Mesodermal cell (in vitro differentiated cells): ENCODE measurements around the gene SDK1.

ENCODE experiments used
- H3K27ac ChIP-seq: 2 replicates; pipeline ENCODE4 v1.7.0; 2013; ENCODE audit warnings: mild to moderate bottlenecking, low read depth, low read length, moderate library complexity; ENCODE audit not compliant: severe bottlenecking
- H3K36me3 ChIP-seq: 2 replicates; pipeline ENCODE4 v1.7.1; 2013; ENCODE audit warnings: mild to moderate bottlenecking, low read length, moderate library complexity; ENCODE audit not compliant: control insufficient read depth, insufficient read depth
- H3K4me1 ChIP-seq: one replicate; pipeline ENCODE4 v1.7.1; 2013; ENCODE audit warnings: mild to moderate bottlenecking, low read length; ENCODE audit not compliant: insufficient read depth, control insufficient read depth, poor library complexity, severe bottlenecking
- H3K4me3 ChIP-seq: 2 replicates; pipeline ENCODE4 v1.7.0; 2013; ENCODE audit warnings: low read length, control low read depth, mild to moderate bottlenecking; ENCODE audit not compliant: insufficient read depth, poor library complexity, severe bottlenecking; ENCODE audit errors: extremely low read depth
- H3K9me3 ChIP-seq: 2 replicates; pipeline ENCODE4 v1.7.1; 2013; ENCODE audit warnings: mild to moderate bottlenecking, low read length, moderate library complexity; ENCODE audit not compliant: control insufficient read depth
- WGBS, 2 experiments: methylation state at CpG; one replicate each; pipeline ENCODE4 v1.1.5; 2013; ENCODE audit warnings: missing lambda C conversion rate in 2 of 2; ENCODE audit not compliant: insufficient coverage in 2 of 2; 5-methylcytosine and 5-hydroxymethylcytosine counted together

SDK1 gene

DNA sequence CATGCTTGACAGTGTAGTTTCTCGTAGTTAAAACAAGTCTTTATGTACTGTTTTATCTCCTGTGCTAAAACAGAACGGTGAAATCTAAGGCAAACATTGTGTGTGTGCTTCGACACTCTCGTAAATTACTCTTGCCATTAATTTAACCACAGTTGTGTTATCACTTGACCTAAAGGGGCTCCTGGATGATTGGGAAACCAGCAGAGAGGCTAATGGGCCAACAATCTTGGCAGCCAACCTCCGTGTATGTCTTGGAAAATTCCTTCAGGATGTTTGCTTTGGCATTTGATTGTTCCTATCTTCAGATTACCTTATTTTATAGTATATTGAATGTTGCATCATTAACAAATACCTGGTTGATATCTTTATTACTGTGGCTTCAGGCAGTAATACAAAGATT lies 409.5 kb downstream of the SDK1 start:
- Histone ChIP-seq H3K4me3 (no peak overlapping the region), H3K36me3 (no peaks in the 10 kb centered on the region), H3K27ac (no peak overlapping the region), H3K4me1 (no peaks in the 10 kb centered on the region), H3K9me3 (no peaks in the 10 kb centered on the region)
- WGBS, 2 experiments, result 91% methylated on average over 4 of the region's 5 CpGs; no CpG with 5 or more reads in 1 of the 2 experiments

GRCh38 chr7:3712841-3713240 lies 411.8 kb downstream of the SDK1 start:
- Histone ChIP-seq H3K27ac (no peak overlapping the region), H3K4me3 (no peak overlapping the region), H3K4me1 (no peaks in the 10 kb centered on the region), H3K9me3 (no peaks in the 10 kb centered on the region), H3K36me3 (no peaks in the 10 kb centered on the region)
- WGBS, 2 experiments, result 84 to 100% methylated on average over 3 to 6 of the region's 6 CpGs

- no peak overlapping the region for H3K27ac ChIP-seq
- WGBS, 2 experiments, result 100% methylated on average over 1 to 2 of the region's 3 CpGs
- no peak overlapping the region for H3K4me3 ChIP-seq
- H3K4me1 ChIP-seq, result no peaks in the 10 kb centered on the region
- no peaks in the 10 kb centered on the region for H3K36me3 ChIP-seq
- no peaks in the 10 kb centered on the region for H3K9me3 ChIP-seq
These were observed 420.4 kb downstream of the SDK1 start for GRCh38 chr7:3721422-3721821.

DNA sequence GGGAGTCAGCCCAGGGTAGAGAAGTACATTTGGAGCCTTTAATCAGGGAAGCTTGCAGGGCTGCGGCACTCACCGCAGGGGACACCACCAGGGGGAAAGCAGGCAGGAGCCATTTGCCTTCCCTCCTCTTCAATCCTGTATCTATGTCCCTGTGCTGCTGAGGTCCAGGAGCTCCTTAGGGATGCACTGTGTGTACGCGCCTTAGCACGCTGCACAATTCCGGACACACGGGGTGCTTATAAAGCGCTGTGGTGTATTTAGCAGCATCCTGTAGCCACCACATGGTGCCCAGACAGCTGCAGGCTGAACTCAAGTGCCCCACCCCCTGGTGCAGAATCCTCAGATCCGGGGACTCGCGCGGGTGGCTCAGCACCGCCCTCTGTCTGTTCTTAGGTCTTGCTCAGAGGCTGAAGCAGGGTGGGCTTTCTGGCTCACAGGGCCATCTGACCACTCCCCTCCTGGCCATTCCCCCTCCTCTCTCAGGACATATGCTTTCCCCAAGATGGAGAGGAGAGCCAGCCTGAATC lies 421.4 kb downstream of the SDK1 start:
- WGBS, 2 experiments, result 44 to 57% methylated on average over 4 to 13 of the region's 13 CpGs
- no peak overlapping the region for H3K4me3 ChIP-seq

GRCh38 chr7:3725155-3726059 lies 424.4 kb downstream of the SDK1 start:
- WGBS, 2 experiments, result 87 to 92% methylated on average over 5 to 8 of the region's 12 CpGs
- Histone ChIP-seq H3K36me3 (no peaks in the 10 kb centered on the region), H3K4me3 (no peak overlapping the region), H3K27ac (no peak overlapping the region), H3K4me1 (no peaks in the 10 kb centered on the region), H3K9me3 (no peaks in the 10 kb centered on the region)

More for the DNA sequence above, 421.4 kb downstream of the SDK1 start:
- Histone ChIP-seq H3K9me3 (no peaks in the 10 kb centered on the region), H3K27ac (no peak overlapping the region), H3K36me3 (no peaks in the 10 kb centered on the region), H3K4me1 (no peaks in the 10 kb centered on the region)

- H3K4me1 ChIP-seq, result no peaks in the 10 kb centered on the region
- no peak overlapping the region for H3K4me3 ChIP-seq
- WGBS, 2 experiments, result 100% methylated on average over 3 of the region's 3 CpGs
- H3K36me3 ChIP-seq, result no peaks in the 10 kb centered on the region
- no peak overlapping the region for H3K27ac ChIP-seq
- peaks cover 6% of the 10 kb centered on the region for H3K9me3 ChIP-seq
These were observed 429.2 kb downstream of the SDK1 start for GRCh38 chr7:3730276-3730675.

- H3K9me3 ChIP-seq, result peaks cover 6% of the 10 kb centered on the region
- WGBS, 2 experiments, result 94 to 95% methylated on average over 3 to 5 of the region's 9 CpGs
- no peaks in the 10 kb centered on the region for H3K36me3 ChIP-seq
- H3K4me3 ChIP-seq, result no peak overlapping the region
- H3K4me1 ChIP-seq, result no peaks in the 10 kb centered on the region
- H3K27ac ChIP-seq, result no peak overlapping the region
These were observed 431.4 kb downstream of the SDK1 start for GRCh38 chr7:3732395-3733005.

- no peaks in the 10 kb centered on the region for H3K36me3 ChIP-seq
- H3K9me3 ChIP-seq, result peaks cover 6% of the 10 kb centered on the region
- no peak overlapping the region for H3K4me3 ChIP-seq
- WGBS, 2 experiments, result 90 to 91% methylated on average over 7 to 9 of the region's 11 CpGs
- H3K4me1 ChIP-seq, result no peaks in the 10 kb centered on the region
- no peak overlapping the region for H3K27ac ChIP-seq
These were observed 432.6 kb downstream of the SDK1 start for GRCh38 chr7:3733541-3734140.

- no CpG with 5 or more reads among the region's 1 CpG for WGBS, 2 experiments
- Histone ChIP-seq H3K9me3 (peaks cover 6% of the 10 kb centered on the region), H3K27ac (no peak overlapping the region), H3K4me3 (no peak overlapping the region), H3K4me1 (no peaks in the 10 kb centered on the region), H3K36me3 (no peaks in the 10 kb centered on the region)
These were observed 437.9 kb downstream of the SDK1 start for GRCh38 chr7:3738964-3739363.

DNA sequence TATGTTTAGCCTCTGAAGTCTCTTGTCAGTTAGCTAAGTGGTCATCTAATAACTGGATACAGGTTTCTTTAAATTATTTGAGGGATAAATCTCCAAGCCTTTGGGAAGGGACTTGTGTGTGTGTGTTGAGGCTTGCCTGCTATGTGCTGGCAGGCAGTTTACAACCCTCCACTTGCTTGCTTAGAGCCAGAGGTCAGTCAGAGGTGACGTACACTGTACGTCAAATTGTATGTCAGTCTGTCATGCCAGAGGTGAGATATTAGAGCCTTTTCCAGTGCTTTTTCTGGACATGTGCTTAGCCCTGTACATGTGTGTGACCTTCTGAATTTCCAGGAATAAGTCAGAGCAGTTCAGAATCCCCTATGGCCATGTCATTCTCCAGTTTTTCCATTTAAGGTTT lies 438.9 kb downstream of the SDK1 start:
- Histone ChIP-seq H3K27ac (no peak overlapping the region), H3K4me3 (no peak overlapping the region), H3K4me1 (no peaks in the 10 kb centered on the region), H3K36me3 (no peaks in the 10 kb centered on the region), H3K9me3 (peaks cover 6% of the 10 kb centered on the region)
- 94 to 100% methylated on average over 2 of the region's 2 CpGs for WGBS, 2 experiments
